ENCODE measurements around the gene RALB.

RALB gene

GRCh38 chr2:120265006-120265405 is 12.4 kb downstream of the RALB start:
- no peak for DNase-seq

GRCh38 chr2:120267348-120267747 is 14.7 kb downstream of the RALB start:
- DNase-seq, result no peak

GRCh38 chr2:120269076-120269744 is 16.6 kb downstream of the RALB start:
- no peak for DNase-seq

GRCh38 chr2:120269816-120270215 is 17.2 kb downstream of the RALB start:
- no peak for DNase-seq

GRCh38 chr2:120271711-120272379 is 19.2 kb downstream of the RALB start:
- no peak for DNase-seq

GRCh38 chr2:120272763-120273481 is 20.3 kb downstream of the RALB start:
- DNase-seq, result no peak

GRCh38 chr2:120275617-120276400 is 23.2 kb downstream of the RALB start:
- no peak for DNase-seq

- DNase-seq, result no peak
These were observed 25.0 kb downstream of the RALB start for GRCh38 chr2:120277505-120278205.

- no peak for DNase-seq
These were observed 26.2 kb downstream of the RALB start for GRCh38 chr2:120278901-120279300.

- no peak for DNase-seq
These were observed 27.1 kb downstream of the RALB start for GRCh38 chr2:120279708-120280107.

- no peak for DNase-seq
These were observed 31.0 kb downstream of the RALB start for GRCh38 chr2:120283649-120284048.

GRCh38 chr2:120285056-120285455 is 32.4 kb downstream of the RALB start:
- DNase-seq, result no peak

- DNase-seq, result peak; percentile 89
These were observed 34.7 kb downstream of the RALB start for GRCh38 chr2:120287183-120288015.

- DNase-seq, result no peak
These were observed 35.3 kb downstream of the RALB start for GRCh38 chr2:120288016-120288373.

GRCh38 chr2:120289221-120289906 is 36.7 kb downstream of the RALB start:
- DNase-seq, result no peak

GRCh38 chr2:120290737-120291136 is 38.1 kb downstream of the RALB start:
- DNase-seq, result no peak

- peak; percentile 92 for DNase-seq
These were observed 39.0 kb downstream of the RALB start for GRCh38 chr2:120291401-120292311.

- no peak for DNase-seq
These were observed 40.7 kb downstream of the RALB start for GRCh38 chr2:120293096-120294007.

GRCh38 chr2:120294008-120294340 is 41.3 kb downstream of the RALB start:
- no peak for DNase-seq

All from islet precursor cell (in vitro differentiated cells).